ENCODE measurements around the gene FBXL14. TPM values are rescaled to one million over a fixed set of nuclear protein-coding genes. Genes with fewer than 3 reads are reported as not detected.

FBXL14 gene
- total and polyA plus RNA-seq, 4 donors = 0.67 to 7.5 (median 4.9) TPM

GRCh38 chr12:1576410-1577241 lies 17.8 kb downstream of the FBXL14 start:
- no peaks in the 10 kb centered on the region for H3K36me3 ChIP-seq (ENCODE audit: control insufficient read depth in 4 of 4, insufficient read depth in 3 of 4, low read depth in 1 of 4, low read length in 3 of 4)
- no peaks in the 10 kb centered on the region for H3K9me3 ChIP-seq (ENCODE audit: control insufficient read depth in 4 of 4, low read length in 3 of 4)
- no peak overlapping the region for H3K9ac ChIP-seq (ENCODE audit: low read depth in 1 of 2, low read length in 2 of 2)
- H3K27me3 ChIP-seq (ENCODE audit: control insufficient read depth in 4 of 4, insufficient read depth in 4 of 4, low read length in 3 of 4) = no peaks in the 10 kb centered on the region
- peak overlapping the region in 1 of 2 donors; percentile 19 for H3K27ac ChIP-seq (ENCODE audit: low read depth in 1 of 2, low read length in 2 of 2)
- H3K4me3 ChIP-seq (ENCODE audit: low read depth in 1 of 3, low read length in 3 of 3) = no peak overlapping the region
- WGBS = 50% methylated on average over 21 of the region's 21 CpGs
- TF ChIP-seq ZBTB33 (IDR thresholded peaks at IDR 0.05) (no peak), ATF3 (IDR thresholded peaks at IDR 0.05) (no peak), MAX (IDR thresholded peaks at IDR 0.05) (no peak), EGR1 (IDR thresholded peaks at IDR 0.05; ENCODE audit: low read depth in 2 of 2) (no peak), FOXA2 (IDR thresholded peaks at IDR 0.05) (no peak), HNF4A (conservative IDR thresholded peaks at IDR 0.05) (no peak), TAF1 (conservative IDR thresholded peaks at IDR 0.05) (no peak), RXRA (IDR thresholded peaks at IDR 0.05) (no peak), NR2F2 (IDR thresholded peaks at IDR 0.05) (no peak), HNF4G (IDR thresholded peaks at IDR 0.05) (no peak), FOXA1 (IDR thresholded peaks at IDR 0.05) (no peak), CTCF (IDR thresholded peaks at IDR 0.05; ENCODE audit: low read depth, low read length, missing input control) (no peak), RAD21 (IDR thresholded peaks at IDR 0.05) (no peak), SP1 (IDR thresholded peaks at IDR 0.05) (no peak), GABPA (IDR thresholded peaks at IDR 0.05 in 1 of 2, conservative IDR thresholded peaks at IDR 0.05 in 1 of 2) (no peak), JUND (IDR thresholded peaks at IDR 0.05) (no peak), YY1 (IDR thresholded peaks at IDR 0.05) (no peak)
- H3K4me1 ChIP-seq (ENCODE audit: control insufficient read depth in 4 of 4, insufficient read depth in 4 of 4, low read length in 3 of 4) = peaks cover 4 to 18% (median 13%) of the 10 kb centered on the region in 4 donors
- no peak for DNase-seq (ENCODE audit: low spot score)

- peak; percentile 61 for TF ChIP-seq NR2F2 (IDR thresholded peaks at IDR 0.05)
- no peak for TF ChIP-seq FOXA1 (IDR thresholded peaks at IDR 0.05)
- TF ChIP-seq HNF4G (IDR thresholded peaks at IDR 0.05) = no peak
- no peak for TF ChIP-seq EGR1 (IDR thresholded peaks at IDR 0.05; ENCODE audit: low read depth in 2 of 2)
- no peaks in the 10 kb centered on the region for H3K9me3 ChIP-seq (ENCODE audit: control insufficient read depth in 4 of 4, low read length in 3 of 4)
- peak overlapping the region in 1 of 2 donors; percentile 19 for H3K27ac ChIP-seq (ENCODE audit: low read depth in 1 of 2, low read length in 2 of 2)
- H3K4me3 ChIP-seq (ENCODE audit: low read depth in 1 of 3, low read length in 3 of 3) = no peak overlapping the region
- DNase-seq (ENCODE audit: low spot score) = no peak
- H3K4me1 ChIP-seq (ENCODE audit: control insufficient read depth in 4 of 4, insufficient read depth in 4 of 4, low read length in 3 of 4) = peaks cover 4 to 18% (median 13%) of the 10 kb centered on the region in 4 donors
- 58% methylated on average over 23 of the region's 23 CpGs for WGBS
- no peak overlapping the region for H3K9ac ChIP-seq (ENCODE audit: low read depth in 1 of 2, low read length in 2 of 2)
- no peaks in the 10 kb centered on the region for H3K36me3 ChIP-seq (ENCODE audit: control insufficient read depth in 4 of 4, insufficient read depth in 3 of 4, low read depth in 1 of 4, low read length in 3 of 4)
- H3K27me3 ChIP-seq (ENCODE audit: control insufficient read depth in 4 of 4, insufficient read depth in 4 of 4, low read length in 3 of 4) = no peaks in the 10 kb centered on the region
These were observed 18.7 kb downstream of the FBXL14 start for GRCh38 chr12:1575408-1576401.
